Measurements from ENCODE around the gene APPL2.
A peak's percentile ranks its signal among the peaks of the same experiment; 100 is the strongest.

The APPL2 gene

GRCh38 chr12:105225505-105226015 is 10.4 kb downstream of the APPL2 start:
- Histone ChIP-seq H2AFZ (ENCODE audit: low read depth) (no peak overlapping the region), H3K36me3 (ENCODE audit: insufficient read depth) (no peaks in the 10 kb centered on the region)

GRCh38 chr12:105224399-105224798 is 11.6 kb downstream of the APPL2 start:
- no peak overlapping the region for H3K4me3 ChIP-seq (IDR thresholded peaks at IDR 0.05; ENCODE audit: insufficient read depth, low read depth, low read length)
- H3K9ac ChIP-seq, result no peak overlapping the region
- H3K79me2 ChIP-seq (ENCODE audit: insufficient read depth, low read depth), result 0 out of 2 replicates have a peak, but pooled peaks cover 2% of the 10 kb centered on the region
- no peak overlapping the region; the same call in 1 of the 2 replicates for H3K27ac ChIP-seq
- peaks cover 59% of the 10 kb centered on the region for H3K4me1 ChIP-seq (ENCODE audit: low read depth, poor library complexity, severe bottlenecking)
- TF ChIP-seq CTCF (conservative IDR thresholded peaks at IDR 0.05; ENCODE audit: low read depth, low read length), result no peak
- no peaks in the 10 kb centered on the region for H3K27me3 ChIP-seq (ENCODE audit: insufficient read depth, low read depth)
- no peaks in the 10 kb centered on the region for H3K36me3 ChIP-seq (ENCODE audit: insufficient read depth)
- H3K4me2 ChIP-seq, result peak overlapping the region; percentile 91
- H4K20me1 ChIP-seq (ENCODE audit: insufficient read depth), result no peaks in the 10 kb centered on the region
- no peak overlapping the region for H2AFZ ChIP-seq (ENCODE audit: low read depth)

More at GRCh38 chr12:105225505-105226015, 10.4 kb downstream of the APPL2 start:
- Histone ChIP-seq H3K4me1 (ENCODE audit: low read depth, poor library complexity, severe bottlenecking) (peaks cover 71% of the 10 kb centered on the region), H3K27me3 (ENCODE audit: insufficient read depth, low read depth) (no peaks in the 10 kb centered on the region), H4K20me1 (ENCODE audit: insufficient read depth) (no peaks in the 10 kb centered on the region), H3K9ac (no peak overlapping the region), H3K4me2 (peak overlapping the region; percentile 91), H3K79me2 (ENCODE audit: insufficient read depth, low read depth) (peaks cover 13% of the 10 kb centered on the region; the same call in 1 of the 2 replicates), H3K4me3 (IDR thresholded peaks at IDR 0.05; ENCODE audit: insufficient read depth, low read depth, low read length) (no peak overlapping the region), H3K27ac (peak overlapping the region; percentile 83)
- no peak for TF ChIP-seq CTCF (conservative IDR thresholded peaks at IDR 0.05; ENCODE audit: low read depth, low read length)

GRCh38 chr12:105223884-105224283 is 12.1 kb downstream of the APPL2 start:
- H3K79me2 ChIP-seq (ENCODE audit: insufficient read depth, low read depth), result no peaks in the 10 kb centered on the region
- H4K20me1 ChIP-seq (ENCODE audit: insufficient read depth), result no peaks in the 10 kb centered on the region
- no peaks in the 10 kb centered on the region for H3K36me3 ChIP-seq (ENCODE audit: insufficient read depth)
- H3K27ac ChIP-seq, result no peak overlapping the region
- H3K4me3 ChIP-seq (IDR thresholded peaks at IDR 0.05; ENCODE audit: insufficient read depth, low read depth, low read length), result no peak overlapping the region
- H3K4me1 ChIP-seq (ENCODE audit: low read depth, poor library complexity, severe bottlenecking), result peaks cover 54% of the 10 kb centered on the region
- TF ChIP-seq CTCF (conservative IDR thresholded peaks at IDR 0.05; ENCODE audit: low read depth, low read length), result no peak
- no peak overlapping the region for H2AFZ ChIP-seq (ENCODE audit: low read depth)
- no peak overlapping the region for H3K9ac ChIP-seq
- H3K27me3 ChIP-seq (ENCODE audit: insufficient read depth, low read depth), result no peaks in the 10 kb centered on the region
- H3K4me2 ChIP-seq, result no peak overlapping the region

- no peak overlapping the region for H2AFZ ChIP-seq (ENCODE audit: low read depth)
- H3K9ac ChIP-seq, result no peak overlapping the region
- no peaks in the 10 kb centered on the region for H3K27me3 ChIP-seq (ENCODE audit: insufficient read depth, low read depth)
- H3K4me2 ChIP-seq, result no peak overlapping the region
- no peaks in the 10 kb centered on the region for H3K79me2 ChIP-seq (ENCODE audit: insufficient read depth, low read depth)
- no peak overlapping the region for H3K4me3 ChIP-seq (IDR thresholded peaks at IDR 0.05; ENCODE audit: insufficient read depth, low read depth, low read length)
- TF ChIP-seq CTCF (conservative IDR thresholded peaks at IDR 0.05; ENCODE audit: low read depth, low read length), result no peak
- H3K4me1 ChIP-seq (ENCODE audit: low read depth, poor library complexity, severe bottlenecking), result peaks cover 49% of the 10 kb centered on the region
- H3K36me3 ChIP-seq (ENCODE audit: insufficient read depth), result no peaks in the 10 kb centered on the region
- no peaks in the 10 kb centered on the region for H4K20me1 ChIP-seq (ENCODE audit: insufficient read depth)
- H3K27ac ChIP-seq, result no peak overlapping the region
Measured at GRCh38 chr12:105223352-105223845, 12.6 kb downstream of the APPL2 start.
